Measurements from ENCODE around the gene MRGPRF. TPM values are rescaled to one million over a fixed set of nuclear protein-coding genes. Genes with fewer than 3 reads are reported as not detected.
"Not testable (repeated sequence)": the region's sequence is repeated elsewhere in the genome, so short reads cannot be mapped to it uniquely, and the experiment has no call there.

Gene MRGPRF
- total RNA-seq, 2 experiments from 2014 or later = not detected

GRCh38 chr11:69000831-69001242 lies 12.2 kb downstream of the MRGPRF start:
- no peak overlapping the region for H3K27ac Mint-ChIP-seq

GRCh38 chr11:69000391-69000790 lies 12.7 kb downstream of the MRGPRF start:
- TF ChIP-seq, protein P1, sequence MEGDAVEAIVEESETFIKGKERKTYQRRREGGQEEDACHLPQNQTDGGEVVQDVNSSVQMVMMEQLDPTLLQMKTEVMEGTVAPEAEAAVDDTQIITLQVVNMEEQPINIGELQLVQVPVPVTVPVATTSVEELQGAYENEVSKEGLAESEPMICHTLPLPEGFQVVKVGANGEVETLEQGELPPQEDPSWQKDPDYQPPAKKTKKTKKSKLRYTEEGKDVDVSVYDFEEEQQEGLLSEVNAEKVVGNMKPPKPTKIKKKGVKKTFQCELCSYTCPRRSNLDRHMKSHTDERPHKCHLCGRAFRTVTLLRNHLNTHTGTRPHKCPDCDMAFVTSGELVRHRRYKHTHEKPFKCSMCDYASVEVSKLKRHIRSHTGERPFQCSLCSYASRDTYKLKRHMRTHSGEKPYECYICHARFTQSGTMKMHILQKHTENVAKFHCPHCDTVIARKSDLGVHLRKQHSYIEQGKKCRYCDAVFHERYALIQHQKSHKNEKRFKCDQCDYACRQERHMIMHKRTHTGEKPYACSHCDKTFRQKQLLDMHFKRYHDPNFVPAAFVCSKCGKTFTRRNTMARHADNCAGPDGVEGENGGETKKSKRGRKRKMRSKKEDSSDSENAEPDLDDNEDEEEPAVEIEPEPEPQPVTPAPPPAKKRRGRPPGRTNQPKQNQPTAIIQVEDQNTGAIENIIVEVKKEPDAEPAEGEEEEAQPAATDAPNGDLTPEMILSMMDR (IDR thresholded peaks at IDR 0.05) = no peak
- H3K36me3 Mint-ChIP-seq (ENCODE audit: low read depth) = no peaks in the 10 kb centered on the region
- DNase-seq (no peak), ATAC-seq (ENCODE audit: poor library complexity) (no peak)
- Histone ChIP-seq H3K9me3 (ENCODE audit: control insufficient read depth in 1 of 2, insufficient read depth in 1 of 2, low read length in 2 of 2) (peaks cover 0 to 6% of the 10 kb centered on the region in 2 experiments), H3K4me1 (ENCODE audit: insufficient read depth, low read length) (no peaks in the 10 kb centered on the region), H3K27ac (ENCODE audit: low read depth in 1 of 2, low read length in 2 of 2) (no peak overlapping the region), H3K4me3 (ENCODE audit: low read length) (no peak overlapping the region), H3K36me3 (ENCODE audit: insufficient read depth, low read length) (no peaks in the 10 kb centered on the region), H3K27me3 (ENCODE audit: control insufficient read depth in 1 of 2, insufficient read depth in 2 of 2, low read length in 2 of 2) (peaks cover 0 to 2% of the 10 kb centered on the region in 2 experiments)
- intact Hi-C loops (cut with DNase I, micrococcal nuclease) = no loop called here
- ChIA-PET POLR2A (no interaction called here), CTCF (no interaction called here)
- peaks cover 4% of the 10 kb centered on the region for H3K27me3 Mint-ChIP-seq
- no peaks in the 10 kb centered on the region for H3K4me1 Mint-ChIP-seq (ENCODE audit: low read depth)
- H3K27ac Mint-ChIP-seq = no peak overlapping the region
- no peaks in the 10 kb centered on the region for H3K9me3 Mint-ChIP-seq
- H3K4me3 Mint-ChIP-seq = no peak overlapping the region

More at GRCh38 chr11:69000831-69001242, 12.2 kb downstream of the MRGPRF start:
- no peaks in the 10 kb centered on the region for H3K4me1 Mint-ChIP-seq (ENCODE audit: low read depth)
- H3K4me3 Mint-ChIP-seq = no peak overlapping the region
- ChIA-PET CTCF (interaction anchor here (1.1 kb wide), 1 partner anchor 51 kb away, joined by 3 read pairs; no protein-coding TSS in a partner anchor), POLR2A (no interaction called here)
- DNase-seq (no peak), ATAC-seq (ENCODE audit: poor library complexity) (no peak)
- no peaks in the 10 kb centered on the region for H3K4me1 ChIP-seq (ENCODE audit: insufficient read depth, low read length)
- no peaks in the 10 kb centered on the region for H3K36me3 ChIP-seq (ENCODE audit: insufficient read depth, low read length)
- no peak overlapping the region for H3K27ac ChIP-seq (ENCODE audit: low read depth in 1 of 2, low read length in 2 of 2)
- no peaks in the 10 kb centered on the region for H3K9me3 Mint-ChIP-seq
- H3K4me3 ChIP-seq (ENCODE audit: low read length) = no peak overlapping the region
- peaks cover 0 to 2% of the 10 kb centered on the region in 2 experiments for H3K27me3 ChIP-seq (ENCODE audit: control insufficient read depth in 1 of 2, insufficient read depth in 2 of 2, low read length in 2 of 2)
- intact Hi-C loops (cut with DNase I, micrococcal nuclease) = no loop called here
- H3K36me3 Mint-ChIP-seq (ENCODE audit: low read depth) = no peaks in the 10 kb centered on the region
- H3K9me3 ChIP-seq (ENCODE audit: control insufficient read depth in 1 of 2, insufficient read depth in 1 of 2, low read length in 2 of 2) = peaks cover 0 to 9% of the 10 kb centered on the region in 2 experiments
- TF ChIP-seq, protein P1 (IDR thresholded peaks at IDR 0.05) = no peak
- peaks cover 5% of the 10 kb centered on the region for H3K27me3 Mint-ChIP-seq

GRCh38 chr11:68999748-69000355 lies 13.2 kb downstream of the MRGPRF start:
- H3K27ac Mint-ChIP-seq; intact Hi-C loops (cut with DNase I, micrococcal nuclease); H3K27me3 Mint-ChIP-seq; H3K27ac ChIP-seq (ENCODE audit: low read depth in 1 of 2, low read length in 2 of 2); H3K4me1 ChIP-seq (ENCODE audit: insufficient read depth, low read length); CTCF ChIA-PET; H3K9me3 ChIP-seq (ENCODE audit: control insufficient read depth in 1 of 2, insufficient read depth in 1 of 2, low read length in 2 of 2); H3K9me3 Mint-ChIP-seq; ATAC-seq (ENCODE audit: poor library complexity); H3K36me3 ChIP-seq (ENCODE audit: insufficient read depth, low read length); H3K4me3 ChIP-seq (ENCODE audit: low read length); H3K4me1 Mint-ChIP-seq (ENCODE audit: low read depth); H3K27me3 ChIP-seq (ENCODE audit: control insufficient read depth in 1 of 2, insufficient read depth in 2 of 2, low read length in 2 of 2); H3K36me3 Mint-ChIP-seq (ENCODE audit: low read depth); H3K4me3 Mint-ChIP-seq: not testable (repeated sequence)
- peak in 1 of 14 experiments; percentile 20 for DNase-seq
- POLR2A ChIA-PET = interaction anchor here (0.6 kb wide), 1 partner anchor 50 kb away, joined by 3 read pairs; no protein-coding TSS in a partner anchor
